ENCODE results near the gene SCN2A. TPM values are rescaled to one million over a fixed set of nuclear protein-coding genes. Genes with fewer than 3 reads are reported as not detected.
A peak's percentile ranks its signal among the peaks of the same experiment; 100 is the strongest.

The SCN2A gene
- total and polyA plus RNA-seq, 9 of the 15 experiments (the other 6 are each of a cell fraction or from before 2014, with no cell fraction given): 0.08 to 0.69 (median 0.31) TPM; not detected in 1

GRCh38 chr2:165293440-165294420 is 54.5 kb downstream of the SCN2A start (continued):
- 0 out of 2 replicates have a peak, but pooled peaks have one; percentile 41 for TF ChIP-seq ZBTB40 (IDR thresholded peaks at IDR 0.05)
- no peak for TF ChIP-seq ZBTB40 (CRISPR knock-in tag; IDR thresholded peaks at IDR 0.05)
- TF ChIP-seq STAG1 (CRISPR knock-in tag; IDR thresholded peaks at IDR 0.05; ENCODE audit: borderline replicate concordance): no peak
- TF ChIP-seq NCOR1 (IDR thresholded peaks at IDR 0.05): no peak
- TF ChIP-seq NBN (IDR thresholded peaks at IDR 0.05; ENCODE audit: low read depth): no peak
- peak; percentile 43; the same call in 1 of the 2 replicates for TF ChIP-seq HCFC1 (IDR thresholded peaks at IDR 0.05; ENCODE audit: low read depth, low read length)
- no peak for TF ChIP-seq TSC22D4 (tag; IDR thresholded peaks at IDR 0.05)
- TF ChIP-seq ZNF133 (CRISPR knock-in tag; IDR thresholded peaks at IDR 0.05): no peak
- TF ChIP-seq PTRF (tag; IDR thresholded peaks at IDR 0.05): no peak
- TF ChIP-seq ZSCAN29 (IDR thresholded peaks at IDR 0.05): no peak
- TF ChIP-seq HMBOX1 (IDR thresholded peaks at IDR 0.05): no peak
- TF ChIP-seq NCOA1 (IDR thresholded peaks at IDR 0.05; ENCODE audit: low read depth): no peak
- TF ChIP-seq TCF15 (CRISPR knock-in tag; IDR thresholded peaks at IDR 0.05): no peak
- no peak for TF ChIP-seq NFIC (IDR thresholded peaks at IDR 0.05)
- no peak for TF ChIP-seq PRPF4 (IDR thresholded peaks at IDR 0.05; ENCODE audit: insufficient read depth, low read depth, low read length, poor library complexity, severe bottlenecking)
- no peak for TF ChIP-seq SMC3 (conservative IDR thresholded peaks at IDR 0.05; ENCODE audit: insufficient read depth, low read depth, low read length)
